Activated naive CD8-positive, alpha-beta T cell treated with anti-CD3 and anti-CD28 coated beads for 36 hours (primary cell): ENCODE measurements around the gene DPP10. TPM values are rescaled to one million over a fixed set of nuclear protein-coding genes. Genes with fewer than 3 reads are reported as not detected.

Experiments
- DNase-seq: peaks from one replicate; pipeline ENCODE4 v3.0.0; 2021
- H3K27ac Mint-ChIP-seq: one replicate; pipeline ENCODE4 v1.8.0; 2022; ENCODE audit warnings: mild to moderate bottlenecking, moderate library complexity, mixed read lengths
- H3K27me3 Mint-ChIP-seq: one replicate; pipeline ENCODE4 v1.8.0; 2022; ENCODE audit warnings: mild to moderate bottlenecking, mixed read lengths
- H3K36me3 Mint-ChIP-seq: one replicate; pipeline ENCODE4 v1.8.0; 2021; ENCODE audit warnings: mild to moderate bottlenecking, mixed read lengths
- H3K4me1 Mint-ChIP-seq: one replicate; pipeline ENCODE4 v1.8.0; 2021; ENCODE audit warnings: mixed read lengths
- H3K4me3 Mint-ChIP-seq: one replicate; pipeline ENCODE4 v1.8.0; 2022; ENCODE audit warnings: mild to moderate bottlenecking, moderate library complexity, mixed read lengths
- H3K9me3 Mint-ChIP-seq: one replicate; pipeline ENCODE4 v1.8.0; 2022; ENCODE audit warnings: mixed read lengths
- total RNA-seq, 2 experiments: library from RNA; stranded (reverse); gene quantifications; one replicate each; pipeline ENCODE4 v1.2.3, GENCODE V29; 2021

The DPP10 gene
- total RNA-seq, 2 experiments from 2014 or later: not detected

GRCh38 chr2:115163572-115163971 lies 721.1 kb downstream of the DPP10 start:
- no peak for DNase-seq
- peaks cover 3% of the 10 kb centered on the region for H3K9me3 Mint-ChIP-seq
- peaks cover 4% of the 10 kb centered on the region for H3K36me3 Mint-ChIP-seq
- no peak overlapping the region for H3K27ac Mint-ChIP-seq
- peaks cover 3% of the 10 kb centered on the region for H3K4me1 Mint-ChIP-seq
- peaks cover 33% of the 10 kb centered on the region for H3K27me3 Mint-ChIP-seq
- no peak overlapping the region for H3K4me3 Mint-ChIP-seq

- Mint-ChIP-seq H3K36me3 (peaks cover 4% of the 10 kb centered on the region), H3K27me3 (peaks cover 25% of the 10 kb centered on the region), H3K9me3 (peaks cover 3% of the 10 kb centered on the region), H3K4me3 (no peak overlapping the region), H3K27ac (no peak overlapping the region), H3K4me1 (peaks cover 3% of the 10 kb centered on the region)
- no peak for DNase-seq
Observed at GRCh38 chr2:115165529-115166109, 723.2 kb downstream of the DPP10 start.

- Mint-ChIP-seq H3K9me3 (no peaks in the 10 kb centered on the region), H3K4me1 (no peaks in the 10 kb centered on the region), H3K27ac (no peak overlapping the region), H3K36me3 (no peaks in the 10 kb centered on the region), H3K27me3 (peaks cover 5% of the 10 kb centered on the region), H3K4me3 (no peak overlapping the region)
- no peak for DNase-seq
Observed at GRCh38 chr2:115168457-115168856, 726.0 kb downstream of the DPP10 start.

- no peaks in the 10 kb centered on the region for H3K4me1 Mint-ChIP-seq
- no peaks in the 10 kb centered on the region for H3K9me3 Mint-ChIP-seq
- H3K27me3 Mint-ChIP-seq: no peaks in the 10 kb centered on the region
- no peak for DNase-seq
- H3K4me3 Mint-ChIP-seq: no peak overlapping the region
- H3K36me3 Mint-ChIP-seq: no peaks in the 10 kb centered on the region
- no peak overlapping the region for H3K27ac Mint-ChIP-seq
Observed at GRCh38 chr2:115169814-115170213, 727.4 kb downstream of the DPP10 start.

- no peaks in the 10 kb centered on the region for H3K9me3 Mint-ChIP-seq
- H3K36me3 Mint-ChIP-seq: no peaks in the 10 kb centered on the region
- H3K4me3 Mint-ChIP-seq: no peak overlapping the region
- H3K27me3 Mint-ChIP-seq: no peaks in the 10 kb centered on the region
- no peak overlapping the region for H3K27ac Mint-ChIP-seq
- H3K4me1 Mint-ChIP-seq: no peaks in the 10 kb centered on the region
- DNase-seq: no peak
Observed at GRCh38 chr2:115171751-115172150, 729.3 kb downstream of the DPP10 start.

GRCh38 chr2:115174651-115175050 lies 732.2 kb downstream of the DPP10 start:
- no peak overlapping the region for H3K27ac Mint-ChIP-seq
- H3K9me3 Mint-ChIP-seq: no peaks in the 10 kb centered on the region
- DNase-seq: no peak
- no peaks in the 10 kb centered on the region for H3K27me3 Mint-ChIP-seq
- H3K4me3 Mint-ChIP-seq: no peak overlapping the region
- no peaks in the 10 kb centered on the region for H3K4me1 Mint-ChIP-seq
- no peaks in the 10 kb centered on the region for H3K36me3 Mint-ChIP-seq

- Mint-ChIP-seq H3K27me3 (no peaks in the 10 kb centered on the region), H3K36me3 (no peaks in the 10 kb centered on the region), H3K4me3 (no peak overlapping the region), H3K27ac (no peak overlapping the region), H3K9me3 (peaks cover 2% of the 10 kb centered on the region), H3K4me1 (no peaks in the 10 kb centered on the region)
- no peak for DNase-seq
Observed at GRCh38 chr2:115183144-115183543, 740.7 kb downstream of the DPP10 start.

GRCh38 chr2:115190459-115190858 lies 748.0 kb downstream of the DPP10 start:
- H3K27me3 Mint-ChIP-seq: no peaks in the 10 kb centered on the region
- H3K4me3 Mint-ChIP-seq: no peak overlapping the region
- peaks cover 4% of the 10 kb centered on the region for H3K9me3 Mint-ChIP-seq
- H3K4me1 Mint-ChIP-seq: no peaks in the 10 kb centered on the region
- H3K27ac Mint-ChIP-seq: no peak overlapping the region
- no peak for DNase-seq
- H3K36me3 Mint-ChIP-seq: no peaks in the 10 kb centered on the region

GRCh38 chr2:115194623-115195022 lies 752.2 kb downstream of the DPP10 start:
- H3K36me3 Mint-ChIP-seq: no peaks in the 10 kb centered on the region
- no peaks in the 10 kb centered on the region for H3K27me3 Mint-ChIP-seq
- no peak for DNase-seq
- no peak overlapping the region for H3K4me3 Mint-ChIP-seq
- no peaks in the 10 kb centered on the region for H3K4me1 Mint-ChIP-seq
- H3K27ac Mint-ChIP-seq: no peak overlapping the region
- no peaks in the 10 kb centered on the region for H3K9me3 Mint-ChIP-seq

- Mint-ChIP-seq H3K36me3 (no peaks in the 10 kb centered on the region), H3K4me1 (no peaks in the 10 kb centered on the region), H3K9me3 (no peaks in the 10 kb centered on the region), H3K27me3 (no peaks in the 10 kb centered on the region), H3K27ac (no peak overlapping the region), H3K4me3 (no peak overlapping the region)
- no peak for DNase-seq
Observed at GRCh38 chr2:115196587-115196986, 754.1 kb downstream of the DPP10 start.

GRCh38 chr2:115199966-115200365 lies 757.5 kb downstream of the DPP10 start:
- H3K4me3 Mint-ChIP-seq: no peak overlapping the region

GRCh38 chr2:115201386-115201785 lies 758.9 kb downstream of the DPP10 start:
- no peak for DNase-seq
- Mint-ChIP-seq H3K9me3 (peaks cover 6% of the 10 kb centered on the region), H3K27me3 (no peaks in the 10 kb centered on the region), H3K4me3 (no peak overlapping the region), H3K4me1 (no peaks in the 10 kb centered on the region), H3K27ac (no peak overlapping the region), H3K36me3 (no peaks in the 10 kb centered on the region)

More at GRCh38 chr2:115199966-115200365, 757.5 kb downstream of the DPP10 start:
- Mint-ChIP-seq H3K4me1 (no peaks in the 10 kb centered on the region), H3K27ac (no peak overlapping the region), H3K9me3 (peaks cover 3% of the 10 kb centered on the region), H3K36me3 (no peaks in the 10 kb centered on the region), H3K27me3 (no peaks in the 10 kb centered on the region)
- no peak for DNase-seq

GRCh38 chr2:115208493-115209164 lies 766.2 kb downstream of the DPP10 start:
- Mint-ChIP-seq H3K4me1 (no peaks in the 10 kb centered on the region), H3K27ac (no peak overlapping the region), H3K4me3 (no peak overlapping the region), H3K36me3 (no peaks in the 10 kb centered on the region), H3K27me3 (no peaks in the 10 kb centered on the region), H3K9me3 (peaks cover 8% of the 10 kb centered on the region)
- DNase-seq: no peak

- Mint-ChIP-seq H3K36me3 (no peaks in the 10 kb centered on the region), H3K9me3 (peaks cover 5% of the 10 kb centered on the region), H3K27me3 (no peaks in the 10 kb centered on the region), H3K4me1 (no peaks in the 10 kb centered on the region), H3K27ac (no peak overlapping the region), H3K4me3 (no peak overlapping the region)
- DNase-seq: no peak
Observed at GRCh38 chr2:115214050-115214449, 771.6 kb downstream of the DPP10 start.

- H3K27ac Mint-ChIP-seq: no peak overlapping the region
- H3K4me1 Mint-ChIP-seq: no peaks in the 10 kb centered on the region
- no peak for DNase-seq
- H3K27me3 Mint-ChIP-seq: no peaks in the 10 kb centered on the region
- H3K9me3 Mint-ChIP-seq: peaks cover 3% of the 10 kb centered on the region
- H3K4me3 Mint-ChIP-seq: no peak overlapping the region
- no peaks in the 10 kb centered on the region for H3K36me3 Mint-ChIP-seq
Observed at GRCh38 chr2:115219296-115219695, 776.9 kb downstream of the DPP10 start.

- H3K4me1 Mint-ChIP-seq: no peaks in the 10 kb centered on the region
- no peak for DNase-seq
- H3K27me3 Mint-ChIP-seq: no peaks in the 10 kb centered on the region
- H3K27ac Mint-ChIP-seq: no peak overlapping the region
- H3K4me3 Mint-ChIP-seq: no peak overlapping the region
- H3K36me3 Mint-ChIP-seq: no peaks in the 10 kb centered on the region
- no peaks in the 10 kb centered on the region for H3K9me3 Mint-ChIP-seq
Observed at GRCh38 chr2:115234186-115234585, 791.7 kb downstream of the DPP10 start.
